Spleen (tissue), 7 donors: Measurements from ENCODE around the gene ZNF609.

Source experiments
- CTCF ChIP-seq, 11 experiments: fragments of 200-600 bp in 7 of 11; fragments of 450-650 bp in 4 of 11; sonication (generic) in 4 of 11; IDR thresholded peaks in 8 of 11; conservative IDR thresholded peaks in 3 of 11; 1 replicate in 7 of 11; 2 replicates in 4 of 11; pipeline versions ENCODE4 v1.4.0 to v1.8.0; 2016 to 2021; ENCODE audit warnings: antibody characterized with exemption in 11 of 11, inconsistent platforms in 4 of 11, mild to moderate bottlenecking in 1 of 11
- POLR2A ChIP-seq, 3 donors: fragments of 450-650 bp; IDR thresholded peaks; one replicate each; pipeline ENCODE4 v1.5.1; 2017; ENCODE audit warnings: antibody characterized with exemption in 3 of 3, mild to moderate bottlenecking in 1 of 3
- POLR2AphosphoS5 ChIP-seq, 3 donors: sonication (generic); formaldehyde crosslinking; IDR thresholded peaks; one replicate each; pipeline ENCODE4 v1.5.1; 2017; ENCODE audit warnings: antibody characterized with exemption in 3 of 3
- donor health status: DM: no; HTN: no; CAD: no; lungs with moderate emphysema.
- donor health status: DM: no; HTN: no; CAD: no.
- donor health status: DM: no; HTN: no; CAD: no.

- TF ChIP-seq CTCF (IDR thresholded peaks at IDR 0.05 in 8 of 11, conservative IDR thresholded peaks at IDR 0.05 in 3 of 11) (no peak), POLR2AphosphoS5 (IDR thresholded peaks at IDR 0.05) (no peak), POLR2A (IDR thresholded peaks at IDR 0.05) (no peak)
Measured at GRCh38 chr15:64515825-64516224, 55.4 kb downstream of the ZNF609 start.
